A673 (cell line): Measurements from ENCODE around the gene HELZ. TPM values are rescaled to one million over a fixed set of nuclear protein-coding genes. Genes with fewer than 3 reads are reported as not detected.
A peak's percentile ranks its signal among the peaks of the same experiment; 100 is the strongest.

Experiments used
- BruUV-seq: library from RNA; stranded (reverse); fragments of 400-500 nt; replicated peaks from 2 replicates; lab custom pipeline; 2021; lab: Mats Ljungman, UMichigan
- CTCF ChIA-PET: fragments of 300-600 bp; sonication (Branson Sonifier 250); formaldehyde crosslinking; loops from one replicate; lab custom pipeline; 2022; ENCODE audit warnings: antibody characterized with exemption; lab: Charles Lee
- POLR2A ChIA-PET: fragments of 300-600 bp; sonication (Branson Sonifier 250); formaldehyde crosslinking; loops from one replicate; lab custom pipeline; 2022; ENCODE audit warnings: antibody characterized with exemption; ENCODE audit not compliant: low non-redundant PET; lab: Charles Lee
- DNase-seq: peaks from one replicate; pipeline ENCODE4 v3.0.0-alpha.2; 2015; ENCODE audit warnings: low spot score
- H3K27ac ChIP-seq: fragments of 200-600 bp; sonication (generic); 2 replicates; pipeline ENCODE4 v1.5.1; 2016; ENCODE audit warnings: mixed run types, low read depth, mild to moderate bottlenecking, mixed read lengths, antibody characterized with exemption, low read length; ENCODE audit not compliant: poor library complexity, severe bottlenecking
- H3K27me3 ChIP-seq: fragments of 200-600 bp; sonication (generic); replicated peaks from 2 replicates; pipeline ENCODE4 v1.6.1; 2017; ENCODE audit warnings: mixed run types, low read depth, mild to moderate bottlenecking, mixed read lengths, antibody characterized with exemption, low read length; ENCODE audit not compliant: insufficient read depth, poor library complexity
- H3K36me3 ChIP-seq: fragments of 200-600 bp; sonication (generic); 2 replicates; pipeline ENCODE4 v1.6.1; 2016; ENCODE audit warnings: mixed run types, mild to moderate bottlenecking, mixed read lengths, antibody characterized with exemption, low read length; ENCODE audit not compliant: insufficient read depth, poor library complexity, severe bottlenecking
- H3K4me1 ChIP-seq: fragments of 200-600 bp; sonication (generic); 2 replicates; pipeline ENCODE4 v1.6.1; 2017; ENCODE audit warnings: mixed run types, mild to moderate bottlenecking, mixed read lengths, antibody characterized with exemption, low read length; ENCODE audit not compliant: insufficient read depth, poor library complexity, severe bottlenecking
- H3K4me3 ChIP-seq: fragments of 200-600 bp; sonication (generic); 2 replicates; pipeline ENCODE4 v1.5.1; 2016; ENCODE audit warnings: low read depth, mixed run types, mild to moderate bottlenecking, mixed read lengths, low read length; ENCODE audit not compliant: poor library complexity, severe bottlenecking
- H3K9me3 ChIP-seq: fragments of 200-600 bp; sonication (generic); 2 replicates; pipeline ENCODE4 v1.6.1; 2016; ENCODE audit warnings: mixed run types, low read depth, mild to moderate bottlenecking, mixed read lengths, antibody characterized with exemption, low read length; ENCODE audit not compliant: poor library complexity, severe bottlenecking
- CTCF ChIP-seq: fragments of 300-800, 200-600 bp; sonication (generic); conservative IDR thresholded peaks from 2 replicates; pipeline ENCODE4 v1.5.1; 2017; ENCODE audit warnings: low read depth, mild to moderate bottlenecking, antibody characterized with exemption, low read length, moderate library complexity, mixed read lengths
- EZH2 ChIP-seq: fragments of 200-600 bp; sonication (generic); IDR thresholded peaks from 2 replicates; pipeline ENCODE4 v1.6.1; 2017; ENCODE audit warnings: borderline replicate concordance, low read depth, mild to moderate bottlenecking, mixed read lengths, antibody characterized with exemption, low read length; ENCODE audit not compliant: poor library complexity, severe bottlenecking
- intact Hi-C: fragments of 100-400 bp; cut with micrococcal nuclease; formaldehyde crosslinking; loops from one replicate; pipeline ENCODE4 v1.10.0; 2022; ENCODE audit not compliant: unreplicated experiment
- total RNA-seq: library from RNA; stranded (reverse); gene quantifications from 2 replicates; pipeline ENCODE4 v1.2.3, GENCODE V29; 2021

HELZ gene
- total RNA-seq, 1 experiment from 2014 or later = 57.3 TPM

DNA sequence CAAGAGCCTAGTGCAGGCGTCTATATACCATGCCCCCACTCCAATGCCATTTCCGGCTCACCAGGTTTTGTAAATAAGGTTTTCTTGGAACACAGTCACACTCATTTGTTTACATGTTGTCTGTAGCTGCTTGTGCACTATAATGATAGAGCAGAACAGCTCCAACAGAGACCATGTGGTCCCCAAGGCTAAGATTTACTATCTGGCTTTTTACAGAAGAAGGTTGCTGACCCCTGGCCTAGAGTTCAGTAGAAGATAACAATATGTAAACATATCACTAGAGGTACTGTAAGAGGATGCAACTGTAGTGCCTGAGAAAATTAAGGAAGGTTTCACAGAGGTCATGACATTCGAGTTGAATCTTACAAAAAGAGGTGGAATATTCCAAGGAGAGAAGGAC lies 134.4 kb downstream of the HELZ start:
- BruUV-seq = no TSS peak
- ChIA-PET CTCF (no interaction called here), POLR2A (no interaction called here)
- no peak overlapping the region for H3K27ac ChIP-seq
- TF ChIP-seq EZH2 (no peak), CTCF (no peak)
- no peak for DNase-seq
- intact Hi-C loops = no loop called here
- H3K27me3 ChIP-seq = no peaks in the 10 kb centered on the region
- no peak overlapping the region for H3K4me3 ChIP-seq
- peaks cover 41% of the 10 kb centered on the region for H3K36me3 ChIP-seq
- H3K9me3 ChIP-seq = no peaks in the 10 kb centered on the region
- H3K4me1 ChIP-seq = no peaks in the 10 kb centered on the region

DNA sequence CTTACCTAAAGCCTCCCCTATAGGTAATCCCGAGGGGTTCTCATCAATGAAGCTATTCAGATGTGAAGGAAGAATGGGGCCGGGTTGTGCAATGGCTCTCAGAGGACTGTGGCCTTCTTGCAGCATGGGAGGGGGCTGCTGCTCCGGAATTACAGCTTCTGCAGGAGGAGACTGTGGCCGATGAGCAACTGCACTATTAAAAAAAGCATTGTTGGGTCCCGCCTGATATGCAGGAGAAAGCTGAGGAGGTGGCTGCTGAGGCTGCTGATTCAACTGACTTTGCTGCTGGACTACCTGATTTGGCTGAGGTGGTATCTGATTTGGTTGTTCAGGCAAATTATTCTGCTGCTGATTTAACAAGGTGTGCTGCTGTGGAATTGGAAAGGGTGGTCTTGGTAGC lies 135.9 kb downstream of the HELZ start:
- DNase-seq = no peak
- BruUV-seq = TSS peak; percentile 36
- H3K27me3 ChIP-seq = no peaks in the 10 kb centered on the region
- H3K9me3 ChIP-seq = no peaks in the 10 kb centered on the region
- peaks cover 41% of the 10 kb centered on the region for H3K36me3 ChIP-seq
- no peak for TF ChIP-seq EZH2
- H3K4me1 ChIP-seq = no peaks in the 10 kb centered on the region
- ChIA-PET POLR2A (no interaction called here), CTCF (no interaction called here)
- H3K27ac ChIP-seq = no peak overlapping the region
- intact Hi-C loops = no loop called here
- H3K4me3 ChIP-seq = no peak overlapping the region

GRCh38 chr17:67107811-67108775 lies 136.9 kb downstream of the HELZ start:
- Histone ChIP-seq H3K9me3 (no peaks in the 10 kb centered on the region), H3K4me3 (no peak overlapping the region), H3K27me3 (no peaks in the 10 kb centered on the region), H3K36me3 (peaks cover 41% of the 10 kb centered on the region), H3K27ac (no peak overlapping the region), H3K4me1 (no peaks in the 10 kb centered on the region)
- CTCF ChIA-PET = no interaction called here
- POLR2A ChIA-PET = no interaction called here
- intact Hi-C loops = no loop called here
- DNase-seq = no peak
- no TSS peak for BruUV-seq
- TF ChIP-seq EZH2 (no peak), CTCF (no peak)
